Right renal pelvis (tissue), 4 donors: ENCODE results near the gene PDCD2L. TPM values are rescaled to one million over a fixed set of nuclear protein-coding genes. Genes with fewer than 3 reads are reported as not detected.
"Not testable (repeated sequence)": the region's sequence is repeated elsewhere in the genome, so short reads cannot be mapped to it uniquely, and the experiment has no call there.

ENCODE experiments used
- DNase-seq, 4 donors: peaks; one replicate each; pipeline ENCODE4 v3.0.0-alpha.2; 2013; ENCODE audit warnings: low read depth in 4 of 4, low spot score in 3 of 4, missing footprints in 1 of 4
- polyA plus RNA-seq, 4 donors: library from polyadenylated mRNA; unstranded; fragments of 120-200 nt; gene quantifications; one replicate each; pipeline ENCODE4 v1.2.1, GENCODE V29; 2013; ENCODE audit not compliant: insufficient read length in 4 of 4

Gene PDCD2L, protein sequence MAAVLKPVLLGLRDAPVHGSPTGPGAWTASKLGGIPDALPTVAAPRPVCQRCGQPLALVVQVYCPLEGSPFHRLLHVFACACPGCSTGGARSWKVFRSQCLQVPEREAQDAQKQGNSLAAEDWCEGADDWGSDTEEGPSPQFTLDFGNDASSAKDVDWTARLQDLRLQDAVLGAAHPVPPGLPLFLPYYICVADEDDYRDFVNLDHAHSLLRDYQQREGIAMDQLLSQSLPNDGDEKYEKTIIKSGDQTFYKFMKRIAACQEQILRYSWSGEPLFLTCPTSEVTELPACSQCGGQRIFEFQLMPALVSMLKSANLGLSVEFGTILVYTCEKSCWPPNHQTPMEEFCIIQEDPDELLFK
- 10 to 100 TPM; 12.9 to 18.4 (median 15.3) TPM for polyA plus RNA-seq

DNA sequence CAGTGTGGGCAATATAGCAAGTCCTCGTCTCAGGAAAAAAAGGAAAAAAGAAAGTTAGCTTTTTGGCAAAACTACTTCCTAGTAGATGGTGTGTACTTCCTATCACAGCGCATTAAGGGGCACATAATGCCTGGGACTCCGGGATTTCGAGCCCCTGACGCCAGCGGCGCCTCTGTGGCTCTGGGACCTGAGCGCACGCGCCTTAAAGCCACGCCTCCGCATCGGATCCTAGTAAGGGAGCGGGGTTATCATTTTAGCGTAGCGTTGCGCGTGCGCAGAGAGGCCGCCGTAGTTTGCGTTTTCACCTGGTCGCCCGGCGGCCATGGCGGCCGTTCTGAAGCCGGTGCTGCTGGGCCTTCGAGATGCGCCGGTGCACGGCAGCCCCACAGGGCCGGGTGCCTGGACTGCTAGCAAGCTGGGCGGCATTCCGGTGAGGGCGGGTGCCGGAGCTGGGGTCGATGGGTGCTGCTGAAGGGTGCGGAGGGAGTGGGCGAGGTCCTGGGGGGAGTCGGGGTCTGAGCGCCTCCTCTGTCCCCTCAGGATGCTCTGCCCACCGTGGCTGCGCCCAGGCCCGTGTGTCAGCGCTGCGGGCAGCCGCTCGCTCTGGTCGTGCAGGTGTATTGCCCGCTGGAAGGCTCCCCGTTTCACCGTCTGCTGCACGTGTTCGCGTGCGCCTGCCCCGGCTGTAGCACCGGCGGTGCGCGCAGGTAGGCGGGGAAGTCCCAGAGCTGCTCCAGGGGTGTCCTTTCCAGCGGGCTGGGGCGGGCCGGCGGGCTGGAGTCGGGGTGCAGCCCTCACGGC is at the start of gene PDCD2L:
TSS of gene PDCD2L (plus strand) at position 291 of the 801 bp plus-strand sequence. CDS start at position 323, 32 bp downstream.
- peak; percentile 73 to 86 (median 78) for DNase-seq

DNA sequence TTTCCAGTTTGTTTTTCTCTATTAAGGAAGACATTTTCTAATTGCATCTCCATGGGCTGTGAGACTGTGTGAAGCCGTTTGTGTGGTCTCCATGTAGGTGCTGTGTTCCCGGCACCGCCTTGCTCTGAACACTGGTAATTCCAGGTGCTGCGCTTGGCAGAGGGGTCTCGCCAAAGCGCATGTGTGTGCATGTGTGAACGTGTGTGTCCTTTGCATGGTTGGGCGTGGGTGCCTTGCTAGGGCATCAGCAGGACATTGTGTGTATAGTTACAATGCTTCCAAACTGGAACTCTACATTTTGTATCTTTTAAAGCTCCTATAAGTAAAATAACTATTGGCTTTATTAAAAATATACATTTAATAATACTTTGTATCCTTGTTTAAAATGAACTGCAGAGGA is 49.0 kb upstream of the PDCD2L start:
- no peak for DNase-seq

DNA sequence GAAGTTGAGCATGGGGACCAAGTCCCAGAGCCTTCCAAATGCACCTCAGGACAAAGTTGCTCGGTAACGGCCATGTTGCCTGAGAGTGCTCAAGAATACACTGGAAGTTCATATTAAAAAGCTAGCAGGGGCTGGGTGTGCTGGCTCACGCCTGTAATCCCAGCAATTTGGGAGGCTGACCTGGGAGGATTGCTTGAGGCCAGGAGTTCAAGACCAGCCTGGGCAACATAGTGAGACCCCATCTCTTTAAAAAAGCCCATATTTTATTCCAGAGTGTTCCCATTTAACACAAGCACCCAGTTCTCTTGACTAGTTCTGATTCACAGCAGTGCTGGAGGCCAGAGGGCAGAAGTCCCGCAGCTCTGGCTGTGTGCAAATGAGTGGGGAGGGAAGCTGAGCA is 47.3 kb upstream of the PDCD2L start:
- DNase-seq: no peak

DNA sequence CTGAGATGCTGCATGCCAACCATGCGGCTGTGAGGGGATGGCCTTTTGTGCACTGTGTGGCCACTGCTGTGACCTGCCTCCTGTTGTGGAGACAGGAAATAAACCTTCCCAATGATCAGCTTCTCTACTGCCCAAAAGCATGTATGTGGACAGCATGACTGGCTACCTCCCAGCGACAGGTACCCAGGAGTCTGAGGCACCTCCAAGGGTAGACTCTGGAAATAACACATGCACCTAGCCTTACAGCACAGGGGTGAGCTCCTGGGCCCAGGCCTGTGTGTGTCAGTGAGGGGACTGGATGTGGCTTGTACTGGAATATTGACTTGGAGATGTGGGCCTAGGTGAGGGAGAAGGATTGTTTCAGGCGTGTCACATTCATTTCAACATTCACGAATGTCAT is 46.8 kb upstream of the PDCD2L start:
- DNase-seq: no peak

DNA sequence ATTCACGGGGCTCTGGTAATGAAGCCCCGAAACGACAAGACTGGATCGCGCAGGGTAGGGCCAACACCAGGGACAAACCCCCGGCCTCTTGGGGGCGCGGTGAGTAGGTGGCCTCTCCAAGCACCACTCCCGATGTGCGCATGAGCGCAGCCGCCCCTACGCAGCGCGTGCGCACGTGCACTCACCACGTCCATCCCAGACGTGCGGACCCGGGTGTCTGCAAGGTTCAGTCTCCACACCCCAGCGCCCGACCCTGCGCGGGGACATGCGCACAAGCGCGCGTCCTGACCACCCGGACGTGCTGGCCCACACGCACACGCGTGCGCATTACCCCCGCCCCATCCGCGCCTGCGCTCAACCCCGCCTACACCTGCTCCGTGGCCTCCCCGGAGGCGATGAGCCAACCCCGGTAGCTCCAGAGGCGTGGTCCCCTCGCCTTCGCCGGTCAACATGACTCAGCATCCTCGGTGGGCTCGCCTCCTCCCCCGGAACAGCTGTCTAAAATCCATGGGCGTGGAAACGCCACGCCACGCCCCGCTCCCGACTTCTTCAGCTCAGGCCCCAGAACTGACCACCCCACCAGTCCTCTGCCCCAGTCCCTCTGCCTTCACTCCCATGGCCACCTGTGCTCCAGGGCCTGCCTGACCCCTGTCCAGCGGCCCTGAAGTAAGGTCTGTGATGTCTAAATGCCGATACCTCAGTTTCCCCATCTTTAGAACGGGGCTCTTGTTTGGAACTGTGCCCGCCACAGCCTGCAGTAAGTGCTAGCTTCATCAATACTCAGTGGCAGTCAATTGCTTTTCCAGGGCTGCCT is 44.9 kb upstream of the PDCD2L start:
- peak; percentile 90 to 96 (median 92) for DNase-seq

DNA sequence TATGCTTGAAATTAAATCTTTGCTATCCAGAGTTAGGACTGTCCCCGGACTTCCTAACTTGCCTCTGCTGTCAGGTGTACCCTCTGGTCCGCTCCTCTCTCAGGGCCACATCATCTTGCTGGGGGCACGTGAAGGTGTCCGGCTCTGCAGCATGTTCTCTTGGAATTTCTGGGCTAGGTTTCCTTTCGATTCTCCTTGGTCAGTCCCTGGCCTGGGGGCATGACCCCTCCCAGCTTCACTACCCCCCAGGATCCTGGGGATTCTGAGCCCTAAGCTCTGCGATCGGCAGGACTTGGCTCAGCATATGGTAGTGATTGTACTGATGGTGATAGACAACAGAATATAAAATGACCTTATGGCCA is 44.3 kb upstream of the PDCD2L start:
- no peak for DNase-seq

DNA sequence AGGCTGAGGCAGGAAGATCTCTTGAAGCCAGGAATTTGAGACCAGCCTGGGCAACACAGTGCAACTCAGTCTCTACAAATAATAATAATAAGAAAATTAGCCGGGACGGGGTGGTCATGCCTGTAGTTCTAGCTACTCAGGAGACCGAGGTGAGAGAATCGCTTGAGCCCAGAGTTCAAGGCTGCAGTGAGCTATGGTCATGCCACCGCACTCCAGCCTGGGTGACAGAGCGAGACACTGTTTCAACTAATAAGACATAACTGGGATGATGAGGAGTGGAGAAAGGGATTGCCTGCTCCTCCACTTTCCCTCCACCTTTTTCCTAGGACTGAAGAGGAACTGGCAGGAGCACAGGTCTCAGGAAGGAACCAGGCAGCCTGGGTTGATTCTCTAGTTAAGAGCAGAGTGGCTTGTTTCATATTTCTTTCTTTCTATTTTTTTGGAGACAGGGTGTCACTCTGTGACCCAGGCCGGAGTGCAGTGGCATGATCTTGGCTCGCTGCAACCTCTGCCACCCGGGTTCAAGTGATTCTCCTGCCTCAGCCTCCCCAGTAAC is 43.8 kb upstream of the PDCD2L start:
- no peak for DNase-seq

DNA sequence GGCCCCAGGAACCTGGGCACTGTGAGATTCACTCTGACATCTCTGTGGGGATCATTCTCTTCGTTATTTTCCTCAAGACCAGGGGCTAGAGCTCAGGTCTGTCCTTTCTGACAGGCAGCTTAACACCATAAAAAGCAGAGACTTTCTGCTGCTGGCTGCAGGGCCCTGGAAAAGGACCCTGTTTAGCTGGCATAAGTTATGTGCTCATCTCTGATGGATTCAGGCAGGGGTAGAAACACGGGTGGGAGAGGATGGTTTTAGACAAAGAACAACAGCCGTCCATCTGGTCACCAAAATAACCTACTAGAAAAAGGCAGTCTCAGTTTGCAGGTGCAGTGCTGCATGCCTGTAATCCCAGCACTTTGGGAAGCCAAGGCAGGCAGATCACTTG is 41.5 kb upstream of the PDCD2L start:
- no peak for DNase-seq

DNA sequence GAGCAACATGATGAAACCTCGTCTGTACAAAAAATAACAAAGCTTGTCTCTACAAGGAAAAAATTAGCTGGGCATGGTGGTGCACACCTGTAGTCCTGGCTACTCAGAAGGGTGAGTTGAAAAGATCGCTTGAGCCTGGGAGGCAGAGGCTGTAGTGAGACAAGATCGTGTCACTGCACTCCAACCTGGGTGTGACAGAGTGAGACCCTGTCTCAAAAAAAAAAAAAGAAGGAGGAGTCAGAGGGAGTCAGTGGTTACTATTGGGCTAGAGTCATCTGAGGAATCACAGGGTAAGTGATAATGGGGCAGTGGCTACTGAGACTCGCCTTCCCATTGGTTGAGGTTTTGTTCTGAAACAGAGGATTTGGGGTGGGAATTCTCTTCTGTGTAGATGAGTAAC is 41.1 kb upstream of the PDCD2L start:
- DNase-seq: no peak

DNA sequence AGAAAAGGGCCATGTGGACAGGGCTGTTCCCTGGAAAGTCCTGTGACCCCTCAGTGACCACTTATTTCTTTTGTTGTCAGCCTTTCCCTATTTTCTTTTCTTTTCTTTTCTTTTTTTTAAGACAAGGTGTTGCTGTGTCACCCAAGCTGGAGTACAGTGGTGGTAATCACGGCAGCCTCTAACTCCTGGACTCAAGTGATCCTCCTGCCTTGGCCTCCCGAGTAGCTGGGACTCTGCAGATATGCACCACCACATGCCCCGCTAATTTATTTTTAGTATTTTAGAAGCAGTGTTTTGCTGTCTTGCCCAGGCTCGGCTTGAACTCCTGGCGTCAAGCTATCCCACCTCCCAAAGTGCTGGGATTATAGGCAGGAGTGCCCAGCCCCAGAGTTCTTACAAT is 40.3 kb upstream of the PDCD2L start:
- DNase-seq: no peak

DNA sequence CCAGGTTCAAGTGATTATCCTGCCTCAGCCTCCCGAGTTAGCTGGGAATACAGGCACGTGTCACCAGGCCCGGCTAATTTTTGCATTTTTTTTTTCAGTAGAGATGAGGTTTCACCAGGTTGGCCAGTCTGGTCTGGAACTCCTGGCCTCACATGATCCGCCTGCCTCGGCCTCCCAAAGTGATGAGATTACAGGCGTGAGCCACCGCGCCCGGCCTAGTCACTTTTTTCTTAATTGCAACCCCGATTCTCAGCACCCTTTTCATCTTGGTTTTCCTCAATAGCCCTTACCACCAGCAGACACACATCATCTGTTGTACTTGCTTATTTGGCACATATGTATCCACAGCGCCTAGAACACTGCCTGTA is 39.8 kb upstream of the PDCD2L start:
- DNase-seq: no peak

DNA sequence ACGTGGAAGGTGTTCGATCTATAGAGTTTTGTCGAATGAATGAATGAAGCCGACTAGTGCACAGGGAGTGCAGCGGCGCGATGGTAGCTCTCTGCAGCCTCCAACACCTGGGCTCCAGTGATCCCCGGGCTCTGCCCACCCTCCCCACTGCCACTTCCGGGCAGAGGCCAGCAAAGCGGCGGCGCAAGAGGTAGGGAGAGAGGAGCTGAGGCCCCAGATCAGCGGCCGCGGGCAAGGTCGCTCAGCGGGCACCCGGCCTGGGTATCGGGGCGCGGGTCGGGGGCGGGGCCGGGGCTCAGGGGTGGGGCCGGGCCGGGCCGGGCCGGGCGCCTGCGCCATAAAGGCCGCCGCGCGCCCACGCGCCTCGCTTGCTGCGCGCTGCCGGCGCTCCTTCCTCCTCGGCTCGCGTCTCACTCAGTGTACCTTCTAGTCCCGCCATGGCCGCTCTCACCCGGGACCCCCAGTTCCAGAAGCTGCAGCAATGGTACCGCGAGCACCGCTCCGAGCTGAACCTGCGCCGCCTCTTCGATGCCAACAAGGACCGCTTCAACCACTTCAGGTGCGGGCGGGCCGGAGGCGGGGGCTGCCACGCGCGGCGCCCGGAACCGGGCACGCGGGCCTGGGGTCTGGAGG is 39.3 kb upstream of the PDCD2L start, which contains the start of gene GPI:
TSS of gene GPI (plus strand) at position 367 of the 633 bp plus-strand sequence. CDS start at position 438, 71 bp downstream.
- DNase-seq: no peak

DNA sequence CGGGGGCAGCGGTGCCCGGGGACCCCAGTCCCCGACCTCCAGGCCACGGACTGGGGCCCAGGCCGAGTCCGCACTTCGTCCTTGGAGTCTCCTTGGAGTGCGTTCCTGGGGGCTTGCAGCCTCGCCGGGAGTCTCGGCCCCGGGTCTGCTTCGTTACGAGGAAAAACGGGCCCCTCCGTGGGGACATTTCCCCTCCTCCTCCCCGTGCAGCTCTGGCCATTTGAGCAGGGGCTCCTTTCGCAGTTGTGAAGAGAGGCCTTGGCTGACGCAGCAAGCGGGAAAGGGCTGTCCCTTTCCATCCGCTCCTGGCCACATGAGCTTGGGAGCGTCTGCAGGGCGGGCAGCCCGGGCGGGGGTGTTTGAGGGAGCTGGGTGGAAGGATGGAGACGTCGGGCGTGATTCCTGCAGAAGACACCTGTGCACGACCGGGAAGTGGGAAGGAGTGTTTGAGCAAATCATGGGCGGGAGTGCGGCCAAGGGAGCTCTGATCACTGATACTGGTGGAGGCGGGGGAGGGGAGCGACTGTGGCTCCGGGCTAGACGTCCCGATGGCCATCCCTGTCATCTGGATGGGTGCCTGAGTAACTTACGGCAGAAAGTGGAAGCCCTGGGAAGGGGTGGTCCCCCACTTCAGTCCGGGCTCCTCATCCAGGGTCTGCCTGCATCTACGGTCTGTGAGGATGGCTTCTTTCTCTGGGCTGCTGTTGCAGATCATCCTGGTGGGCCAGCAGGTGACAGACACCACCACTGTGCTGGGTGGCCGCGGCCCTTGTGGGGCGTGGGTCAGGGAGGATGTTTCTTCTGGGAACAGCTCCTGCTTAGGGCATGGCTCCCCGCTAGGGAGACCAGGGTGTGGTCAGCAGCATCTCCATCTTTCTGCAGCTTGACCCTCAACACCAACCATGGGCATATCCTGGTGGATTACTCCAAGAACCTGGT is 38.5 kb upstream of the PDCD2L start:
- DNase-seq: no peak

DNA sequence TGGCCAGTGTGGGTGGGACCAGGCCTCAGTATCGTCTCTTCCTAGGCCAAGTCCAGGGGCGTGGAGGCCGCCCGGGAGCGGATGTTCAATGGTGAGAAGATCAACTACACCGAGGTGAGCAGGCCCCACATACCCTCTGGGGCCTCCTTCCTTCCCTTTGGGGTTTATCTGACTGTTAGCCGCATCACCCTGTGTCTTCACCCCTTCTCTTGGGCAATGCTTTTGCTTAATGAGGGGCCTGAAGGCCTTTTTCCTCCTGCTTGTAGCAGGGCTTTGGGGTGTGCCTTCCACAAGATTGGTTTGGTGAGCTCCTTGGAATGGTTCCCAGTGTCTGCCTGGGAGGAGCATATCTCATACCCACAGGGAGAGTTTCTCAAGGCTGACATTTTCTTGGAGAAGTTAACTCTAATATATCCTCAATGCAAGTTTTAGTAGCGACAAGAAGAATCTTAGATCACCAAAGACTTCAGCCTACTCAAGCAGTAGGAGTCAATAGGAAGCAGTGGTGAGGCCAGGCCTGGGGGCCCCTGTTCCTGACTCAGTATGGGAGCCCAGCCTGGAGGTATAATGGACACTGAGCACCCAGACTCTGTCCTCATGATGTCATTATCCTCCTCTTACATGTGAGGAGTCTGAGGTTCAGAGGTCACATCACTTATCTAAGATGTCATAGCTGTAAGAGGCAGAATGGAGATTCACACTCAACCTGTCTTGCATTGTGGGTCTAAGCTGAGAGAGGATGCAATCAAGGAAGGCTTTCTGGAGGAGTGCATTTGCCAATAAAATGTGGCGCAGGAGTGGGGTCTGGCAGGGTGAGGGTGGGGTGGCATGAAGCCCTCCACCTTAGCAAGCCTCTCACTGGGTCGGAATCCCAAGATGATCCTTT is 37.2 kb upstream of the PDCD2L start:
- no peak for DNase-seq

DNA sequence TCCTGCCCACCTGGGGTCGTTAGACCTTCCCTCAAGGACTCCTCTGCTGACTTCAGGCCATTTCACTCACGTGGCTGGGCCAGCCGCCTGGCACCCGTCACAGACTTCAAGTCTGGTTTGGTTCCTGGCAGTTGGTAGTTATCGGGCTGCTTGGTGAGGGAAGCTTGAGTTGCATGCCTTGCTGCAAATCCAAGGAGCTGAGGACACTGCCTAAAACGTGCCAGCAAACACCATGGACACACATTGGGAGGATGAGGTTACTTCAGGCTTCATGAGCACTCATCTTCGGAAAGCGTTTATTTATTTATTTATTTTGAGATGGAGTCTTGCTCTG is 36.6 kb upstream of the PDCD2L start:
- DNase-seq: no peak

DNA sequence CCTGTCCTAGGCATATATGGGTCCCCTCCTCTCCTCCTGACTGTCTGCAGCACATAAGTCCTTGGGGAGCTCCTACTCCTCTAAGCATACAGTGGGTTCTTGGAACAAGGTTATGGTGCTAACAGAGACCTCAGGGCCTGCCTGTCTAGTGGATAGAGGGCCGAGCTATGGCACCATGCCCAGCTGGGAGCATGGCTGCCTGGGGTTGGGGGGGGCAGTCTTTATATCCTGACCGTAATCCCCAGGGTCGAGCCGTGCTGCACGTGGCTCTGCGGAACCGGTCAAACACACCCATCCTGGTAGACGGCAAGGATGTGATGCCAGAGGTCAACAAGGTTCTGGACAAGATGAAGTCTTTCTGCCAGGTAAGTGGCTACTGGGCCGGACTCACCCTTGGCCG is 35.9 kb upstream of the PDCD2L start:
- no peak for DNase-seq

DNA sequence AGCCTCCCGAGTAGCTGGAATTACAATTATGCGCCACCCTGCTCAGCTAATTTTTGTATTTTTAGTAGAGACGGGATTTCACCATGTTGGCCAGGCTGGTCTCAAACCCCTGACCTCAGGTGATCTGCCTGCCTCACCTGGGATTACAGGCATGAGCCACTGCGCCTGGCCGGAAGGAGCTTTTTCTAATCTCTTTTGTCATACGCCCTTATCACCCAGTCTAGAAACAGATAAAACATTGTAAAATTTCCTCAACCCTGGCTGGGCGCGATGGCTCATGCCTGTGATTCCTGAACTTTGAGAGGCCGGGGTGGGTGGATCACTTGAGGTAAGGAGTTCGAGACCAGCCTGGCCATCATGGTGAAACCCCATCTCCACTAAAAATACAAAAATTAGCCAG is 35.0 kb upstream of the PDCD2L start:
- DNase-seq: not testable (repeated sequence)

DNA sequence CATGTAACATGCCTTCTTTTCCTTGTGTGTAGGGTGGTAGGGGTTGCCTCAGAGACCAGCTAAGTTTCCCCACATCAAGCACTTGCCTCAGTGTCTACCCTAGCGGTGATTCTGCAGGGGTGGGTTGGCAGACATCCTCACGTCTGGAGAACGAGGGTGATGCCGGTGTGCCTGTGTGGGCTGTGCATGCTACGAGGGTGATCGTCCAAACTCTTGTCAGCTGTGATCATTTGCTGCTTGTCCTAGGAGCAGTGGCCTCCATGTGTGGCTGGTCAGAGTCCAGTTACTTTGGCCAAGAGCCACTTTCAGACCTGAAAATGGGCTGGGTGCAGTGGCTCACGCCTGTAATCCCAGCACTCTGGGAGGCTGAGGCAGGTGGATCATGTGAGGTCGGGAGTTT is 34.1 kb upstream of the PDCD2L start:
- no peak for DNase-seq
